Measurements from ENCODE around the gene LRRC75B.
A peak's percentile ranks its signal among the peaks of the same experiment; 100 is the strongest.
"Not testable (repeated sequence)": the region's sequence is repeated elsewhere in the genome, so short reads cannot be mapped to it uniquely, and the experiment has no call there.

Gene LRRC75B, protein sequence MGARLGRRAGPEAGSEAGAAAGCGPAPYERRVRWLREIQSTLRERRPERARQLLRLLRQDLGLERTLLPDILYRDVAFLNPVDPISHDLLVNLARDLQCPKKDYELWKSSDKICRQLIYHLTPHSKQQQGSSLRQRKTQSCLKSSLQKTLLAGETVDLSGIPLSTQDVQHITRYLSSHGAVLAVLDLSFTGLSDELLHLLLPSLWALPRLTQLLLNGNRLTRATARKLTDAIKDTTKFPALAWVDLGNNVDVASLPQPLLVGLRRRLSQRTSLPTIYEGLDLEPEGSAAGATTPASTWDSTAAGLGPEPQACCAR

GRCh38 chr22:24592851-24593558 lies at the start of gene LRRC75B:
TSS of gene LRRC75B (minus strand) at chr22:24593073. CDS start at chr22:24593039, 34 bp downstream.
- DNase-seq (ENCODE audit: low read depth) = no peak

DNA sequence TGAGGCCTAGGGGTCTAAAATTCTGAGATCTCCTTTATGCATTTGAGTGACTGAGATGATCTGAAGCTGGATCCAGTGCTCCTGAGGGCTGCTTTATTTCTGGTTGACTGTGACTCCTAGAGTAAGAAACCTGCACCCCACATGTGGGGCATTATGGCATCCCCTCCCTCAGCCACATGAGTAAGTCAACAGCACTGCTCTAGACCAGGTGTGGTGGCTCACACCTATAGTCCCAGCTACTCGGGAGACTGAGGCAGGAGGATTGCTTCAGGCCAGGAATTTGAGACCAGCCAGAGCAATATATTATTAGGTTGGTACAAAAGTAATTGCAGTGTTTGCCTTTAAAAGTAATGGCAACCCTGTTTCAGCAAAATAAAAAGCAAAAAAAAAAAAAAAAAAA lies 49.4 kb upstream of the LRRC75B start:
- DNase-seq (ENCODE audit: low read depth) = not testable (repeated sequence)

DNA sequence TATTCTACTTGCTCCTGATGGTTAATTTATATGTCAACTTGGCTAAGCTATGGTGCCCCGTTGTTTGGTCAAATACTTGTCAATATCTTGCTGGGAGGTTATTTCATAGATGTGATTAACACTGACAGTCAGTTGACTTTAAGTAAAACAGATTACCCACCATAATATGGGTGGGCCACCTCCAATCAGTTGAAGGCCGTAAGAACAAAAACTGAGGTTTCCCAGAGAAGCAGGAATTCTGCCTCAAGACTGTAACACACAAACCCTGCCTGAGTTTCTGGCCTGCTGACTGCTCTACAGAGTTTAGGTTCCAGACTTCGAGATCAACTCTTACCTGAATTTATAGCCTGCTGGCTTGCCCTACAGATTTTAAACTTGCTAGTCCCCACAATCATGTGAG lies 43.6 kb upstream of the LRRC75B start:
- not testable (repeated sequence) for DNase-seq (ENCODE audit: low read depth)

GRCh38 chr22:24634776-24635389 lies 42.0 kb upstream of the LRRC75B start:
- DNase-seq (ENCODE audit: low read depth) = not testable (repeated sequence)

DNA sequence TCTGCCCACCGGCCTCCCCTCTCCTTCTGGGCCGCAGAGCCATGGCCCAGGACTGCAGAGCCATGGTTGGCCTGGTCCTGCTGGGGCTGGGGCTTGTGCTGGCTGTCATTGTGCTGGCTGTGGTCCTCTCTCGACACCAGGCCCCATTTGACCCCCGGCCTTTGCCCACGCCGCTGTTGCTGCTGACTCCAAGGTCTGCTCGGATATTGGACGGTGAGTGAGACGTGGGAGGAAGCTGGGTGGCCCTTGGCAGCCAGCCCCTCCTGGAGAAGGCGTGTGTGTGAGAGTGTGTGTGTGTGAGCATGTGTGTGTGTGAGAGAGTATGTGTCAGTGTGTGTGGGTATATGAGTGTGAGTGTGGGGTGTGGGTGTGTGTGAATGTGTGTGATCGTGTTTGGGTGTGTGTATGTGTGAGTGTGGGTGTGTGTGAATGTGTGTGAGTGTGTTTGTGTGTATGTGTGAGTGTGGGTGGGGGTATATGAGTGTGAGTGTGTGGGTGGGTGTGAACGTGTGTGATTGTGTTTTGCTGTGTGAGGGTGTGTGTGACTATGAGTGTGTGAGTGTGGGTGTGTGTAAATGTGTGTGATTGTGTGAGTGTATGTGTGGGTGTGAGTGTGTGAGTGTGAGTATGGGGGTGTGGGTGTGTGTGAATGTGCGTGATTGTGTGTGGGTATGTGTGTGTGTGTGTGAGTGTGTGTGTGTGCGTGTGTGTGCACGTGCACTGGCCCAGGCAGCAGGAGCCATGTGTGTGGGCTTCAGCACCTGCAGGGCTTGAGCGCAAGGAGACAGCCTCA lies 40.6 kb upstream of the LRRC75B start:
- not testable (repeated sequence) for DNase-seq (ENCODE audit: low read depth)

GRCh38 chr22:24632642-24633041 lies 39.8 kb upstream of the LRRC75B start:
- not testable (repeated sequence) for DNase-seq (ENCODE audit: low read depth)

DNA sequence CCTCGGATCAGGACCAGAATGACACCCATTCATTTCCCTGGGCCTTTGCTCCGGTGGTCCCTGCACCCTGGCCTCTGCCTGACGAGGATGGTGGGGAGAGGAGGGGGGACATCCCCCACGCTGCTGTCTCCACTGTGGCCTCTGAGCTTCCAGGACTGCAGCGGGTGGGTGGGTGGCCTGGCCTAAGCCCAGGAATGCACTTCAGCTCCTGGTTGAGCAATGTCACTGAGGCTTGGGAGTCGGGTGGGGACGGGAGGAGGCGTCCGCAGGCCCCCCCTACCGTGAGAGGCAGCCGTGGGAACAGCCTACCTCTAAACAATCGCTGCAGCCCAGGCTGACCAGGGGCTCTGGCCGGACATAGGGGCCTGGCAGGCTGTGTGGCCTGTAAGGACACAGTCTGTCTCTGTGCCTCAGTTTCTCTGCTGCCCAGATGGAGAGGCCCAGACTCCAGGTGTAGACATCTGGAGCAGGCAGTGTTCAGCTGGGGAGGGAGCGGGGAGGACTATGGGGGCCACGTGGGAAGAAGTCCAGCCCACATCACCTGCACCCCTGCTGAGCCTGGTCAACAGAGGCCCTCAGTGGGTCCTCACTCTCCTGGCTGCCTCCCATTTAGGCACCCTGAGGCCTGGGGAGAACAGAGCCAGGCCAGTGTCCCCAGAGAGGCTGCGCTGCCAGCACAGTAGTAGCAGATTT lies 38.7 kb upstream of the LRRC75B start:
- DNase-seq (ENCODE audit: low read depth) = not testable (repeated sequence)

DNA sequence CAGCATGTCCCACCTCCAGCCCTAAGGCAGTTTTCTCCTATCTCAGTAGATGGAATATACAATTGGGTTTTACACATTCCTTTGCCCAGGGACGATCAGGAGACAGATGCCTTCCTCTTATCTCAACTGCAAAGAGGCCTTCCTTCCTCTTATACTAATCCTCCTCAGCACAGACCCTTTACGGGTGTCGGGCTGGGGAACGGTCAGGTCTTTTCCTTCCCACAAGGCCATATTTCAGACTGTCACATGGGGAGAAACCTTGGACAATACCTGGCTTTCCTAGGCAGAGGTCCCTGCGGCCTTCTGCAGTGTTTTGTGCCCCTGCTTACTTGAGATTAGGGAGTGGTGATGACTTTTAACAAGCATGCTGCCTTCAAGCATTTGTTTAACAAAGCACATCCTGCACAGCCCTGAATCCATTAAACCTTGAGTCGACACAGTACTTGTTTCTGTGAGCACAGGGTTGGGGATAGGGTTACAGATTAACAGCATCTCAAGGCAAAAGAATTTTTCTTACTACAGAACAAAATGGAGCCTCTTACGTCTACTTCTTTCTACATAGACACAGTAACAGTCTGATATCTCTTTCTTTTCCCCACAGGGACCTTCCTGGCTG lies 38.0 kb upstream of the LRRC75B start:
- DNase-seq (ENCODE audit: low read depth) = not testable (repeated sequence)

DNA sequence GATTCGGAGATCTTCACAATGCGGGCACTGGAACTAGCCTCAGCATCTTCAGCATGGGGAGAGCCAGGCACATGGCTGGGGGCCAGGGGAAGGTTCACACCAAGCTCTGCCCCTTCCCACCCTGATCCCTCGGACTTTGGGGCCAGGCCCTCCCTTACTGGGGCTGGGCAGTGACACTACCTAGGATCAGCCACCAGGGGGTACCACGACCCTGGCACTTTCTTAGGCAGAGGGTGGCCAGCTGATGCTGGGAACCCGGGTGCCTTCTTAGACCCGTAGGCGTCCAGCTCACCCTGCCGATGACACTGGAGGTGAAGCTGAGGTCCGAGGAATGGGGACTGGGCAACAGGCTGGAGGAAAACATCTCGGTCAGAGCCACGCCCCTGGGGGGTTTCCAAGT lies 36.2 kb upstream of the LRRC75B start:
- DNase-seq (ENCODE audit: low read depth) = not testable (repeated sequence)

DNA sequence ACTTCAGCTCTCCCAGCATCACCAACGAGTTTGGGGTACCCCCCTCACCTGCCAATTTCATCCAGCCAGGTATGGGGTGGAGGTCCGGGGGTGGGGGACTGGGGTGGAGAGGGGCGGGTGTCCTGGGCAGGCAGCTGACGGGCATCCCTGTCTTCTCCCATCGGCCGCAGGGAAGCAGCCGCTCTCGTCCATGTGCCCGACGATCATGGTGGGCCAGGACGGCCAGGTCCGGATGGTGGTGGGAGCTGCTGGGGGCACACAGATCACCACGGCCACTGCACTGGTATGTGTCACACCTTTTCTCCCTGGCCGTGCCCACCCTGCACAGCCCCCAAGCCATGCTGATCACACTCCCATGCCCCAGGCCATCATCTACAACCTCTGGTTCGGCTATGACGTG lies 35.0 kb upstream of the LRRC75B start:
- DNase-seq (ENCODE audit: low read depth) = not testable (repeated sequence)

DNA sequence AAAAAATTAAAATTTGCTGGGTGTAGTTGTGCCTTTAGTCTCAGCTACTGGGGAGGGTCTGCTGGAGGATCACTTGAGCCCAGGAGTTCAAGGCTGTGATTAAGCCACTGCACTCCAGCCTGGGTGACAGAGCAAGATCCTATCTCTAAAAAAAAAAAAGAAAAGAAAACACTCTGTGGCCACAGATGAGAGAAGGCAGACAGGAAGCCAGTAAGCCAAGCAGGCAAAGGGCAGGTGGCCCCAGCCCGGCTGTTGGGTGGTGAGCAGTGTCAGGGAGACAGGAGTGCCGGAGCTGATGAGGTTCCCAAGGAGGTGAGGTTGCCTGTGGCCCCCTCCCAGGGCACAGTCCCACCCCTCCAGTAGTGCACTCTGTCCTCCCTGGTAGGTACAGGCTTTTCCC lies 29.7 kb upstream of the LRRC75B start:
- not testable (repeated sequence) for DNase-seq (ENCODE audit: low read depth)

DNA sequence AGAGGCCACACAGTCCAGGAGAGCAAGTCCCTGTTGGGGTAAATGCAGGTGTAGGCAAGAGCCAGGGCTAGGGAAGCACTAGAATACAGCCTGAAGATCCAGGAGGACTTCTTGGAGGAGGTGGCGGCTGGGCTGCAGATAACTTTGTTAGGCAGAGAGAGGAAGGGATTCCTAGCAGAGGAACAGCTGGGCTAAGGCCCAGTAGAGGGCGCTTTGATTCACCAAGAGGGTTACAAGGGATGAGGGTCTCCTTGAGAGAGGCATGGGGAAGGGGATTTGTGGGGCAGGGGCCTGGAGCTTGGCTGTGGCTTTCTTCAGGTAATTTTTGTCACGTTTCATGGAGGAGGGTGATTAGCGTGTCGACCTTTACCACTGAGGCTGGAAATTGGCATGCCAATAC lies 28.4 kb upstream of the LRRC75B start:
- DNase-seq (ENCODE audit: low read depth) = not testable (repeated sequence)

DNA sequence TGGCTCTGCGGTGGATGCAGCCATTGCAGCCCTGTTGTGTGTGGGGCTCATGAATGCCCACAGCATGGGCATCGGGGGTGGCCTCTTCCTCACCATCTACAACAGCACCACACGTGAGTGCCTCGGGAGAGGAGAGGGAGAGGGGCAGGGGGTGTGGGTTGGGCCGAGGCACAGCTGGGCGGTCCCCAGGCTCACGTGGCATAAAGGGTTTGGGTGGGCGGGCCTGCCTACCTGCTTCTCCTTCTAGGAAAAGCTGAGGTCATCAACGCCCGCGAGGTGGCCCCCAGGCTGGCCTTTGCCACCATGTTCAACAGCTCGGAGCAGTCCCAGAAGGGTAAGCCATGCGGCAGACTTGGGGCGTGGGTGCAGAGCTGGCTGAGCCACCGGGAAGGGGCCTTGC lies 21.9 kb upstream of the LRRC75B start:
- not testable (repeated sequence) for DNase-seq (ENCODE audit: low read depth)

DNA sequence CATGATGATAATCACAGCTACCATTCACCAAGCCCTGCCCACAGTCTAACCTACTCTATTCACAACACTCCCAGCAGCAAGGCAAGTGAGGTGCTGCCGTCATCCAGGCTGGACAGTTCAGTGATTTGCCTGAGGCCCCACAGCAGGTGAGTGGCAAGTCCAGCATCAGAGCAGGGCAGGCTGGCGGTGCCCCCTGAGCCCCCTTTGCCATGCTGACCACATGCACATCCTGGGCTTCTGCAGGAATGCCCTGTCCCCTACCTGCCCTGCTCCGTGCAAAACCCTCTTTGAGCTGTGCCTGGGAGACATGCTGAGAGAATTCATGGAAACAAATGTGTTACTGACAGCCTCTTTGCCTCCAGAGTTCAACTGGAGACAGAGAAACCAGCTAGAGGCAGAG lies 17.0 kb upstream of the LRRC75B start:
- not testable (repeated sequence) for DNase-seq (ENCODE audit: low read depth)

DNA sequence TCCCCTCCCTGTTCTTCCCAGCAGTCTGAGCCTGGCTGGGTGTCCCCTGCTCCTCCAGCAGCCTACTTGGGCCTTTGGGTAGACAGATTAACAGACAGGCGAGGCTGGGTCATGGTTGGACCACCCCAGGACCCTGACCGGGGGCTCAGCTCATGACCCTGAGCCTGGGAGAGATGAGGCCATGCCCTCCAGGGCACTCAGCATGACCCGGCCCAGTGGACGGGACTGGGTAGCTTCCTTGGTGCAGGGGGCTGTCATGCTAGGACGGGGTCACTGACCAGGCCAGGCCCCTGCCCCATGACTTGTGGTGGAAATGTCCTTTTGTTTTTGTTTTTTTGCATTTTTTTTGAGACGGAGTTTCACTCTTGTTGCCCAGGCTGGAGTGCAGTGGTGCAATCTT lies 15.5 kb upstream of the LRRC75B start:
- not testable (repeated sequence) for DNase-seq (ENCODE audit: low read depth)

DNA sequence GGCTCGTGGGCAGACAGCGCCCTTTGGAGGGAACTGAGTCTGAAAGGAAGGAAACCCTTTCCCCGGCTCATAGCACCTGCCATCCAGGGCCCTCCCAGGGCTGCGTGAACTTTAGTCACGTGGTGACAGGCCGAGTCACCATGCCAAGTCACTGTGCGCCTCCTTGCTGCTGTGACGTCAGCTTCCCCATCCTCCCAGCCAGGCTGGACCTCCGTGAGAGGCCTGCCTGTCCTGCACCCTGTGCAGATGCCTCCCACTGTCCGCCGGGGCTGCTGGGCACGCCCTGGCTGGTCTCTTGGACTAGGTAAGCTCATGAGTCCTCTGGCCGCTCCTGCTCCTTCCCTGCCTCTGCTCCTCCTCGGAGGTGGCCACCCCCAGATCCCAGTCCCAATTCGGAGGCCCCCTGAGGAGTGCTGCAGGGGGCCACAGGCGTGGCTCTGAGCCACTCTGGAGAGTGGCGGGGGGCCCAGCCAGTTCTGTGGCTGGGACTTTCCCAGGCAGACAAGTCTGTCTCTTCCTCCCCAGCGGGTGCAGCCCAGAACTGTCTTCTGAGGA lies 14.6 kb upstream of the LRRC75B start:
- DNase-seq (ENCODE audit: low read depth) = peak; percentile 36

DNA sequence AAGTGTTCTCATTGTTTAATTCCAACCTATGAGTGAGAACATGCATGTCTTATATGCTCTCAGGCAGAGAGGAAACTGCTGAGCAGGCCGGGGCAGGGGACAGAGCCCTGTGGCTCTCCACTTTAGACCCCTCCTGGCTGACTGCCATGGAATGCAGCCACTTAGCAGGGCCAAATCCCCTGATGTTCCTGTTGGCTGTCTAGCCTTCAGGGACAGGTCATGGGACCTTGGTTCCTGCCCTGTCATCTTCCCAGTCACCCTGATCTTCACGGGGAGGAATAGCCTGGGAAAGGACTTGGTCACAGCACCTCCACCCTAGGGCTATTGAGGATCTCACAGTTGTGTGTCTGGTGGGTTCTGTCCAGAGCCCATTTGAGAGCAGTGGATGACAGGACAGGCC lies 13.5 kb upstream of the LRRC75B start:
- not testable (repeated sequence) for DNase-seq (ENCODE audit: low read depth)

GRCh38 chr22:24603770-24604629 lies 11.1 kb upstream of the LRRC75B start:
- DNase-seq (ENCODE audit: low read depth) = not testable (repeated sequence)

GRCh38 chr22:24602847-24603769 lies 10.2 kb upstream of the LRRC75B start, which contains the start of gene GGT1:
TSS of gene GGT1 (plus strand) at chr22:24603193. CDS start at chr22:24611082, 7,889 bp downstream.
- DNase-seq (ENCODE audit: low read depth) = not testable (repeated sequence)

Measured in T-helper 22 cell (primary cell).